GM18909 (cell line): ENCODE data around the gene KIF2C.
A peak's percentile ranks its signal among the peaks of the same experiment; 100 is the strongest.
"Not testable (repeated sequence)": the region's sequence is repeated elsewhere in the genome, so short reads cannot be mapped to it uniquely, and the experiment has no call there.

Experiments
- ATAC-seq: cut with Tn5 transposase; IDR thresholded peaks from one replicate; pipeline ENCODE4 v1.9.1; 2021; ENCODE audit warnings: mild to moderate bottlenecking; ENCODE audit not compliant: unreplicated experiment, poor library complexity

KIF2C gene

GRCh38 chr1:44739307-44740178 lies at the start of gene KIF2C:
Gene KIF2C (plus strand): TSS chr1:44739837. CDS start chr1:44739933, 96 bp downstream.
- peak; percentile 98 for ATAC-seq

- no peak for ATAC-seq
These were observed 46.5 kb upstream of the KIF2C start for GRCh38 chr1:44693159-44693558.

GRCh38 chr1:44693900-44694299 lies 45.7 kb upstream of the KIF2C start:
- ATAC-seq, result no peak

- peak; percentile 57 for ATAC-seq
These were observed 44.7 kb upstream of the KIF2C start for GRCh38 chr1:44694863-44695478.

- no peak for ATAC-seq
These were observed 44.0 kb upstream of the KIF2C start for GRCh38 chr1:44695671-44696070.

- no peak for ATAC-seq
These were observed 43.5 kb upstream of the KIF2C start for GRCh38 chr1:44696101-44696500.

- ATAC-seq, result no peak
These were observed 42.8 kb upstream of the KIF2C start for GRCh38 chr1:44696789-44697345.

GRCh38 chr1:44698138-44698537 lies 41.5 kb upstream of the KIF2C start:
- no peak for ATAC-seq

- ATAC-seq, result not testable (repeated sequence)
These were observed 40.3 kb upstream of the KIF2C start for GRCh38 chr1:44699375-44699774.

- ATAC-seq, result no peak
These were observed 39.1 kb upstream of the KIF2C start for GRCh38 chr1:44700573-44700972.

GRCh38 chr1:44701141-44701573 lies 38.5 kb upstream of the KIF2C start:
- ATAC-seq, result no peak

- ATAC-seq, result no peak
These were observed 34.2 kb upstream of the KIF2C start for GRCh38 chr1:44705470-44705869.

GRCh38 chr1:44705938-44706337 lies 33.7 kb upstream of the KIF2C start:
- no peak for ATAC-seq

- no peak for ATAC-seq
These were observed 32.3 kb upstream of the KIF2C start for GRCh38 chr1:44707112-44707881.

GRCh38 chr1:44707959-44708831 lies 31.4 kb upstream of the KIF2C start:
- no peak for ATAC-seq

- ATAC-seq, result no peak
These were observed 26.3 kb upstream of the KIF2C start for GRCh38 chr1:44713321-44713781.

GRCh38 chr1:44714532-44714931 lies 25.1 kb upstream of the KIF2C start:
- ATAC-seq, result peak; percentile 4

GRCh38 chr1:44714944-44715571 lies 24.6 kb upstream of the KIF2C start:
- ATAC-seq, result peak; percentile 59

GRCh38 chr1:44717156-44717555 lies 22.5 kb upstream of the KIF2C start:
- ATAC-seq, result no peak
